BLaER1 treated with 17β-estradiol and CSF1 and Interleukin-3, amounts not matched to agents 10 nM and 100 nM (cell line): Measurements from ENCODE around the gene DLG1.

Experiments used
- H3K27ac ChIP-seq, 11 experiments: shearing (Covaris generic); formaldehyde crosslinking; 2 replicates each; pipeline ENCODE4 v1.8.1; 2022
- H3K27me3 ChIP-seq, 11 experiments: shearing (Covaris generic); formaldehyde crosslinking; 2 replicates each; pipeline ENCODE4 v1.8.1; 2022
- H3K36me3 ChIP-seq, 11 experiments: shearing (Covaris generic); formaldehyde crosslinking; 2 replicates each; pipeline ENCODE4 v1.8.1; 2022
- H3K4me1 ChIP-seq, 10 experiments: shearing (Covaris generic); formaldehyde crosslinking; 2 replicates each; pipeline ENCODE4 v1.8.1; 2022
- H3K4me2 ChIP-seq, 11 experiments: shearing (Covaris generic); formaldehyde crosslinking; 2 replicates each; pipeline ENCODE4 v1.8.1; 2022
- H3K4me3 ChIP-seq, 10 experiments: shearing (Covaris generic); formaldehyde crosslinking; 2 replicates each; pipeline ENCODE4 v1.8.1; 2022
- H3K9ac ChIP-seq, 11 experiments: shearing (Covaris generic); formaldehyde crosslinking; 2 replicates each; pipeline ENCODE4 v1.8.1; 2022
- H3K9me3 ChIP-seq, 11 experiments: shearing (Covaris generic); formaldehyde crosslinking; replicated peaks in 1 of 11; 2 replicates each; pipeline ENCODE4 v1.8.1; 2022
- H4K20me1 ChIP-seq, 11 experiments: shearing (Covaris generic); formaldehyde crosslinking; 2 replicates each; pipeline ENCODE4 v1.8.1; 2022
- Cebpa-rat ChIP-seq, 11 experiments: shearing (Covaris generic); IDR thresholded peaks; 2 replicates each; pipeline ENCODE4 v1.8.1; 2022

Gene DLG1

DNA sequence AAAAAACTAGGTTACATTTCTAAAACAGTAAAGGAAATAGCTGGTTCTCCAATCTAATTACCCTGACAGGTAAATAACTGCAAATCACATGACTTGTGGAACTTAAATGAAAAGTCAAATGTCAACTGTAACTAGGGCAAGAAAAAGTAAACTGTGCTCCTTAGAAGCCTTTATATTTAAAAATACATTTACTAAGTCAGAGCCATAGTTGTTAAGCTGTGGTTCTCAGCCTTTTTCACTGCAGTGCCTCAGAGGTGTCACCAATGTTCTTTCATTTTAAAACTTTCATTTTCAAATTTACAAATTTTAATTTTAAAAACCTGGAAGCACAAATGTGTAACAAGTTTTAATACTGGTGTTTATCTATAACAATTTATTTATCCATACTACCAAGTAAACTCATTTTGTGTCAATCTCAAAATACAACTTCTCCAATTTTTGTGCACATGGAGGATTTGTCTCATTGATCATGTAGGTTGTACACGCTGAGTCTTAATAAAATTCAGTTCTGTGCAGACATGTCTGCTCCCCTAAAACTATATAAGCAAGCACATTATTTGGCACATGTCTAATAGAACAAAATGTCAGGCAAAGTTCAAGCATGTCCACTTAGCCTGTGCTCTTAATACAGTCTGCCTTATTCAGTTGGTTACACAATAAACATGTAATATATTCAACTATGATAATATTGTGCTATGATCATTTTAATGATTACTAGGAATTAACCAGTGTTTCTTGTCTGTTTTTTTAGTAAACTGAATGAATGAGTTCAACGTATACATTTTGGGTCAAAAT lies 70.4 kb downstream of the DLG1 start:
- Histone ChIP-seq H3K4me1 (peaks cover 0 to 33% (median 27%) of the 10 kb centered on the region in 10 experiments; a peak in 16 of 20 replicates), H3K27me3 (no peaks in the 10 kb centered on the region), H3K4me3 (no peak overlapping the region), H3K4me2 (0 out of 22 replicates have a peak overlapping the region, but pooled peaks of 1 of the 11 experiments have one; percentile 11), H3K27ac (no peak overlapping the region), H4K20me1 (peaks cover 0 to 81% (median 43%) of the 10 kb centered on the region in 11 experiments; a peak in 18 of 22 replicates), H3K36me3 (peaks cover 0 to 10% (median 7%) of the 10 kb centered on the region in 11 experiments; a peak in 10 of 22 replicates), H3K9me3 (no peaks in the 10 kb centered on the region), H3K9ac (no peak overlapping the region)
- TF ChIP-seq Cebpa-rat (IDR thresholded peaks at IDR 0.05), result no peak

DNA sequence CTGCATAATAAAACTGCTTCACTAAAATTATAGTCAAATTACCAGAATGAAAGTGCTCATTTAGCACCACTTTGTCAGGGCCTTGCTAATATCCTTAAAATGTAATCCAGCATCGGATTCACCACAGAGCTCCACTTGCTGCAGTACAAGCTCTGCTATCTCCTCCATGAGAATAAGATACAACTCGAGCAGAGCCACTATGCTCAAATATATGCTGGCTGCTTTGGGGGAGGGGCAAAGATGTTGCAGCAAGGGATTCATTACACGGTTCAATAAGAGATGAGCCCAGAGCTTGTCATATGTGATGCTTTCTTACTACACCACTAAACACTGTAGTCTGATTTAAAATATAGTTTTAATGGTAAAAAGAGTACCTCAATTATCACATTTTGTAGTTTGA lies 72.2 kb downstream of the DLG1 start:
- H3K9me3 ChIP-seq, result no peaks in the 10 kb centered on the region
- peaks cover 0 to 7% (median 1%) of the 10 kb centered on the region in 11 experiments; a peak in 9 of 22 replicates for H3K36me3 ChIP-seq
- no peak overlapping the region for H3K4me3 ChIP-seq
- peaks cover 0 to 86% (median 54%) of the 10 kb centered on the region in 11 experiments; a peak in 18 of 22 replicates for H4K20me1 ChIP-seq
- H3K27ac ChIP-seq, result no peak overlapping the region
- H3K27me3 ChIP-seq, result no peaks in the 10 kb centered on the region
- H3K4me2 ChIP-seq, result peak overlapping the region in 6 of 11 experiments; percentile 10 to 45 (median 35); a peak in 10 of 22 replicates
- no peak for TF ChIP-seq Cebpa-rat (IDR thresholded peaks at IDR 0.05)
- H3K4me1 ChIP-seq, result peaks cover 0 to 33% (median 28%) of the 10 kb centered on the region in 10 experiments; a peak in 17 of 20 replicates
- no peak overlapping the region for H3K9ac ChIP-seq

DNA sequence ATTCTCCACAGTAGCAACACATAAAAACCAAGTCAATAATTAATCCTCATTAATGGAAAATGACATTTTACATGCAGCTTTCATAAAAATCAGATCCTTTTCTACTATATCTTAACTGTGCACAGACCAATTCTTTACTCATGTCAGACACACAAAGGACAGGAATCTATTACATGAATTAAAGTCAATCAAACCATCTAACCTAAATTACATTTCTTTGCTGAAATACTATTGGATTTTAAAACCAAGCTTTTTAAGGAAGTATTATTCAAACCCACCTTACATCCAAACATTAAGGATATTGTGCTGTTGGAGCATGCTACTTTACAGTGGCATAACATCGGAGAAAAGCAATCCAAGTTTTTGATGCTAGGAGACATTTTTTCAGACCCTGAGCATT lies 72.8 kb downstream of the DLG1 start:
- peak overlapping the region in 7 of 11 experiments; percentile 4 to 45 (median 34); a peak in 11 of 22 replicates for H3K4me2 ChIP-seq
- no peaks in the 10 kb centered on the region for H3K27me3 ChIP-seq
- H3K4me1 ChIP-seq, result peaks cover 0 to 39% (median 31%) of the 10 kb centered on the region in 10 experiments; a peak in 17 of 20 replicates
- no peak overlapping the region for H3K27ac ChIP-seq
- H3K36me3 ChIP-seq, result peaks cover 0 to 5% (median 0%) of the 10 kb centered on the region in 11 experiments; a peak in 3 of 22 replicates
- H3K9ac ChIP-seq, result no peak overlapping the region
- no peaks in the 10 kb centered on the region for H3K9me3 ChIP-seq
- TF ChIP-seq Cebpa-rat (IDR thresholded peaks at IDR 0.05), result no peak
- peaks cover 0 to 91% (median 55%) of the 10 kb centered on the region in 11 experiments; a peak in 18 of 22 replicates for H4K20me1 ChIP-seq
- H3K4me3 ChIP-seq, result no peak overlapping the region

GRCh38 chr3:197224034-197224444 lies 74.4 kb downstream of the DLG1 start:
- peaks cover 0 to 6% (median 0%) of the 10 kb centered on the region in 11 experiments; a peak in 4 of 22 replicates for H3K36me3 ChIP-seq
- no peaks in the 10 kb centered on the region for H3K9me3 ChIP-seq
- H3K27ac ChIP-seq, result no peak overlapping the region
- peak overlapping the region in 2 of 11 experiments; percentile 19 to 37; a peak in 1 of 22 replicates for H3K4me2 ChIP-seq
- H3K9ac ChIP-seq, result no peak overlapping the region
- no peak for TF ChIP-seq Cebpa-rat (IDR thresholded peaks at IDR 0.05)
- no peak overlapping the region for H3K4me3 ChIP-seq
- peaks cover 0 to 92% (median 57%) of the 10 kb centered on the region in 11 experiments; a peak in 18 of 22 replicates for H4K20me1 ChIP-seq
- peaks cover 0 to 49% (median 35%) of the 10 kb centered on the region in 10 experiments; a peak in 17 of 20 replicates for H3K4me1 ChIP-seq
- no peaks in the 10 kb centered on the region for H3K27me3 ChIP-seq

DNA sequence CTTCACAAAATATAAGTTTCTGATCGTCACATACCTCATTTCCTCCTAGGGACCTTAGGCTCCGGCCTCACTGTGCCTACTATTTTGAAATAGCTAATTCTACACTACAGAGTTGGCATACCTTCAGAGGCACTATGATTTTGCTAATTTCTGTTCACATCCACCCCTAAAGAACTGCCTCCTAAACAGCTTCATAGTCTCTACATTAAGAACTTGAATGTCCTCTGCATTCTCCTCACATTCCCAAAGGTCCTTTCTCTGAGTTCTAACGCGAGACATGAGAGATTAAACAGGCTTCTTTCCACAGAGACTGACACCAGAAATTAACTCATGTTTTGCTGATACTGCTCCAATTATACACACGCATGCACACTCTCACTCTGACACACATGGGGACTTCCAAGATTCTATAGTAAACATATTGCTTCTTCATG lies 75.5 kb downstream of the DLG1 start:
- Histone ChIP-seq H3K27me3 (no peaks in the 10 kb centered on the region), H3K4me1 (peaks cover 0 to 49% (median 35%) of the 10 kb centered on the region in 10 experiments; a peak in 17 of 20 replicates), H3K9me3 (no peaks in the 10 kb centered on the region), H3K36me3 (peaks cover 0 to 11% (median 5%) of the 10 kb centered on the region in 11 experiments; a peak in 7 of 22 replicates), H3K4me3 (no peak overlapping the region), H3K4me2 (no peak overlapping the region), H3K27ac (no peak overlapping the region), H4K20me1 (peaks cover 0 to 90% (median 55%) of the 10 kb centered on the region in 11 experiments; a peak in 17 of 22 replicates), H3K9ac (peak overlapping the region in 3 of 11 experiments; percentile 1 to 6 (median 3); a peak in 3 of 22 replicates)
- TF ChIP-seq Cebpa-rat (IDR thresholded peaks at IDR 0.05), result no peak

- Histone ChIP-seq H4K20me1 (peaks cover 0 to 80% (median 32%) of the 10 kb centered on the region in 11 experiments; a peak in 16 of 22 replicates), H3K27me3 (no peaks in the 10 kb centered on the region), H3K4me3 (no peak overlapping the region), H3K36me3 (peaks cover 0 to 11% (median 5%) of the 10 kb centered on the region in 11 experiments; a peak in 7 of 22 replicates), H3K9me3 (no peaks in the 10 kb centered on the region; a peak in 1 of 22 replicates), H3K9ac (no peak overlapping the region), H3K4me1 (peaks cover 0 to 23% (median 11%) of the 10 kb centered on the region in 10 experiments; a peak in 15 of 20 replicates), H3K4me2 (peak overlapping the region in 5 of 11 experiments; percentile 1 to 23 (median 20); a peak in 5 of 22 replicates), H3K27ac (no peak overlapping the region)
- no peak for TF ChIP-seq Cebpa-rat (IDR thresholded peaks at IDR 0.05)
Observed at GRCh38 chr3:197219619-197220018, 78.8 kb downstream of the DLG1 start.

GRCh38 chr3:197218210-197218609 lies 80.2 kb downstream of the DLG1 start:
- Histone ChIP-seq H3K9me3 (peaks cover 0 to 6% (median 0%) of the 10 kb centered on the region in 11 experiments; a peak in 5 of 22 replicates), H3K4me2 (no peak overlapping the region), H3K9ac (no peak overlapping the region), H3K36me3 (peaks cover 0 to 15% (median 6%) of the 10 kb centered on the region in 11 experiments; a peak in 8 of 22 replicates), H3K27ac (no peak overlapping the region), H3K4me1 (peaks cover 0 to 18% (median 7%) of the 10 kb centered on the region in 10 experiments; a peak in 11 of 20 replicates), H3K27me3 (no peaks in the 10 kb centered on the region), H3K4me3 (no peak overlapping the region), H4K20me1 (peaks cover 0 to 66% (median 25%) of the 10 kb centered on the region in 11 experiments; a peak in 16 of 22 replicates)
- TF ChIP-seq Cebpa-rat (IDR thresholded peaks at IDR 0.05), result no peak

DNA sequence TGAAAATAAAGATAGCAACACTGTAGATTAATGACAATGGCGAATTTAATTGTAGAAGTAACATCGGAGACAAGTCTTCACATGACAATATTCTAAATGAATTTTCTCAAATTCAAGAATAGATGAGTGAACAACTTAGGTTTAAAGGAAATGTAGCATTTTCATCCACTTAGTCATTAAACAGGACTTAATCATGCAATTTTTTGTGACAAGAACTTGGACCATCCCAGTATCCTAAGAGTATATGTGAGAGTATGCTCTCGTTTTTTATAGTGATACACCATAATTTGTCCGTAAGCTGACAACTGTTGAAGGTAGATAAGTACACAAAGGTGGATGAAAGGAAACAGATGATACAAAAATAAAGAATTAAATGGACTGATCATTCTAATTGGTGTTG lies 81.5 kb downstream of the DLG1 start:
- Histone ChIP-seq H3K36me3 (peaks cover 0 to 26% (median 12%) of the 10 kb centered on the region in 11 experiments; a peak in 10 of 22 replicates), H4K20me1 (peaks cover 0 to 57% (median 12%) of the 10 kb centered on the region in 11 experiments; a peak in 13 of 22 replicates), H3K27ac (no peak overlapping the region), H3K27me3 (no peaks in the 10 kb centered on the region), H3K9me3 (peaks cover 0 to 10% (median 7%) of the 10 kb centered on the region in 11 experiments; a peak in 11 of 22 replicates), H3K4me1 (peaks cover 0 to 18% (median 7%) of the 10 kb centered on the region in 10 experiments; a peak in 11 of 20 replicates), H3K4me3 (no peak overlapping the region), H3K9ac (no peak overlapping the region), H3K4me2 (no peak overlapping the region)
- TF ChIP-seq Cebpa-rat (IDR thresholded peaks at IDR 0.05), result no peak
